Osteoblast (primary cell): Measurements from ENCODE around the gene PIGN. TPM values are rescaled to one million over a fixed set of nuclear protein-coding genes. Genes with fewer than 3 reads are reported as not detected.

ENCODE experiments used
- DNase-seq: peaks from one replicate; pipeline ENCODE4 v3.0.0; 2011; ENCODE audit warnings: low spot score, mixed read lengths; ENCODE audit not compliant: insufficient read length; ENCODE audit errors: missing footprints
- H2AFZ ChIP-seq: 2 replicates; pipeline ENCODE4 v1.6.0; 2011; ENCODE audit warnings: mild to moderate bottlenecking, low read length
- H3K27ac ChIP-seq: 2 replicates; pipeline ENCODE4 v1.5.1; 2011; ENCODE audit warnings: mild to moderate bottlenecking, low read depth, low read length, moderate library complexity
- H3K27me3 ChIP-seq: 2 replicates; pipeline ENCODE4 v1.6.0; 2012; ENCODE audit warnings: mild to moderate bottlenecking, control low read depth, inconsistent platforms, low read length, moderate library complexity; ENCODE audit not compliant: insufficient read depth
- H3K36me3 ChIP-seq: 2 replicates; pipeline ENCODE4 v1.5.1; 2011; ENCODE audit warnings: mild to moderate bottlenecking, low read length, control low read depth, moderate library complexity; ENCODE audit not compliant: insufficient read depth
- H3K4me1 ChIP-seq: 2 replicates; pipeline ENCODE4 v1.5.1; 2011; ENCODE audit warnings: mild to moderate bottlenecking, low read length, control low read depth, moderate library complexity; ENCODE audit not compliant: insufficient read depth
- H3K4me2 ChIP-seq: 2 replicates; pipeline ENCODE4 v1.6.0; 2011; ENCODE audit warnings: mild to moderate bottlenecking, low read length; ENCODE audit not compliant: insufficient read depth
- H3K4me3 ChIP-seq: fragments of 200-600 bp; sonication (generic); 3 replicates; pipeline ENCODE4 v1.5.1; 2012; ENCODE audit warnings: mild to moderate bottlenecking, low read length, inconsistent platforms; ENCODE audit not compliant: insufficient read depth
- H3K79me2 ChIP-seq: 2 replicates; pipeline ENCODE4 v1.6.0; 2012; ENCODE audit warnings: mild to moderate bottlenecking, low read length, control low read depth, inconsistent platforms; ENCODE audit not compliant: insufficient read depth
- H3K9me3 ChIP-seq: 2 replicates; pipeline ENCODE4 v1.5.1; 2011; ENCODE audit warnings: low read depth, low read length, control low read depth
- H4K20me1 ChIP-seq: 2 replicates; pipeline ENCODE4 v1.6.0; 2012; ENCODE audit warnings: mild to moderate bottlenecking, low read length, control low read depth; ENCODE audit not compliant: insufficient read depth
- total RNA-seq: library from RNA; depleted of rRNA; stranded (reverse); fragments of >200 nt; gene quantifications from 2 replicates; pipeline ENCODE4 v1.2.3, GENCODE V29; 2012
- TF ChIP-seq, protein P1 (sequence below): IDR thresholded peaks from 2 replicates; pipeline ENCODE4 v1.5.1; 2011; ENCODE audit warnings: mild to moderate bottlenecking, low read depth, low read length, moderate library complexity; ENCODE audit errors: extremely low read depth

The PIGN gene
- total RNA-seq, 1 donor = 44.2 TPM

DNA sequence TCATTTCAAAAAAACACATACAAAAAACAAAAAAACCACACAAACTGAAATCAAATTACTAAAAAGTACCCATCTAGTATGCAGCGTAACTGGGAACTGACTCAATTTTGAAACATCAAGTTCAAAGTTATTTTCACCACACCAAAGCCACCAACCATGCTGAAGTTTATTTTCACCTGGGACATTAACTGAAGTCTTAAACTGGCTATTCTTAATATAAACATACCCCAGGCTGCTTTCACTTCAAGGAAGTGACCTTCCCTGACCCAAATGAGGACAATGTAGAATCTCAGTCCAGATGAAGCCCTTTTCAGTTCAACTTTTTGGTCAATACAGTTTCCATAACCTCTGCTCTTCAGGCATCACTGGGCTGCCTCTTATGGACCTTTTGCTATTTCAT lies 84.6 kb downstream of the PIGN start:
- no peak overlapping the region for H3K27ac ChIP-seq
- no peak overlapping the region for H3K4me3 ChIP-seq
- H3K4me2 ChIP-seq = no peak overlapping the region
- H3K36me3 ChIP-seq = no peaks in the 10 kb centered on the region
- H3K79me2 ChIP-seq = no peaks in the 10 kb centered on the region
- no peak overlapping the region for H2AFZ ChIP-seq
- TF ChIP-seq, protein P1, sequence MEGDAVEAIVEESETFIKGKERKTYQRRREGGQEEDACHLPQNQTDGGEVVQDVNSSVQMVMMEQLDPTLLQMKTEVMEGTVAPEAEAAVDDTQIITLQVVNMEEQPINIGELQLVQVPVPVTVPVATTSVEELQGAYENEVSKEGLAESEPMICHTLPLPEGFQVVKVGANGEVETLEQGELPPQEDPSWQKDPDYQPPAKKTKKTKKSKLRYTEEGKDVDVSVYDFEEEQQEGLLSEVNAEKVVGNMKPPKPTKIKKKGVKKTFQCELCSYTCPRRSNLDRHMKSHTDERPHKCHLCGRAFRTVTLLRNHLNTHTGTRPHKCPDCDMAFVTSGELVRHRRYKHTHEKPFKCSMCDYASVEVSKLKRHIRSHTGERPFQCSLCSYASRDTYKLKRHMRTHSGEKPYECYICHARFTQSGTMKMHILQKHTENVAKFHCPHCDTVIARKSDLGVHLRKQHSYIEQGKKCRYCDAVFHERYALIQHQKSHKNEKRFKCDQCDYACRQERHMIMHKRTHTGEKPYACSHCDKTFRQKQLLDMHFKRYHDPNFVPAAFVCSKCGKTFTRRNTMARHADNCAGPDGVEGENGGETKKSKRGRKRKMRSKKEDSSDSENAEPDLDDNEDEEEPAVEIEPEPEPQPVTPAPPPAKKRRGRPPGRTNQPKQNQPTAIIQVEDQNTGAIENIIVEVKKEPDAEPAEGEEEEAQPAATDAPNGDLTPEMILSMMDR = no peak
- H4K20me1 ChIP-seq = no peaks in the 10 kb centered on the region
- DNase-seq = no peak
- H3K9me3 ChIP-seq = no peaks in the 10 kb centered on the region
- H3K27me3 ChIP-seq = no peaks in the 10 kb centered on the region
- H3K4me1 ChIP-seq = peaks cover 10% of the 10 kb centered on the region

DNA sequence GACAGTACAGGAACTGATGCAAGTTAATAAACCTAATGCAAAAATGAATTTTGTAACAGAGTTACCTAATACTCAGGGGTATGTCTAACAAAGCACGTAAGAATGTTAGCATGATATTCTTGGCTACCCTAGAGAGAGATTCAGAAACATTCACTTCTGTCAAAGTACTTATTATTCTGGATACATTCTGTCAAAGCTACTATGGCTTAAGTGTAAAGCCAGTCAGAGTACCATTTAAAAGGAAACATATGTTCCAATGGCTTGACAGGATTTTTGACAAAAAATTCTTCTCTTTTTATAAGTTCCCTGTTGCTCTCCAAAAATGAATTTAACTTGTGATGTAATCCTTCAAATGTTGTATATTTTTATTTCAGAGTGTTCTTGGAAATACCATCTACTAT lies 85.5 kb downstream of the PIGN start:
- Histone ChIP-seq H2AFZ (no peak overlapping the region), H3K27ac (no peak overlapping the region), H3K4me2 (peak overlapping the region; percentile 14), H3K79me2 (no peaks in the 10 kb centered on the region), H3K27me3 (no peaks in the 10 kb centered on the region), H3K9me3 (no peaks in the 10 kb centered on the region), H3K4me1 (peaks cover 10% of the 10 kb centered on the region), H3K4me3 (no peak overlapping the region), H3K36me3 (no peaks in the 10 kb centered on the region), H4K20me1 (no peaks in the 10 kb centered on the region)
- TF ChIP-seq, protein P1 = no peak
- peak; percentile 3 for DNase-seq

DNA sequence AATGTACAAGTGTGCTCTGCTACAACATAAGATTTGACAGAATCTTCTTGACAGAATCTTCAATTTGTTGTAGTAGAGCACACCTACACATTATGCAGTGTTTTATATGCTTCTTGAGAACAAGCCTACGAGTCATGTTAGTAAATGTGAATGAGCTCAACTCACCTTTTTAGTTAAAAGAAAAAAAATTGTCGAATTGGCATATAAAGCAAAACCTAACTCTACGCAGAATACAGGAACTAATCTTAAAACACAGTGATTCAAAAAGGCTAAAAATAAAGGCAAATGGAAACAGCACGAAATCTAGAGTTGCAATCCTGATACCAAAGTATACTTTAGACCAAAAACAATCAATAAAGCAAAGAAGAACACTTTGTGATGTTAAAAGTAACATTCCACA lies 87.9 kb downstream of the PIGN start:
- Histone ChIP-seq H4K20me1 (no peaks in the 10 kb centered on the region), H3K27me3 (no peaks in the 10 kb centered on the region), H2AFZ (no peak overlapping the region), H3K9me3 (no peaks in the 10 kb centered on the region), H3K4me2 (no peak overlapping the region), H3K79me2 (no peaks in the 10 kb centered on the region), H3K27ac (no peak overlapping the region), H3K36me3 (no peaks in the 10 kb centered on the region), H3K4me3 (no peak overlapping the region), H3K4me1 (peaks cover 5% of the 10 kb centered on the region)
- TF ChIP-seq, protein P1 = no peak
- no peak for DNase-seq

DNA sequence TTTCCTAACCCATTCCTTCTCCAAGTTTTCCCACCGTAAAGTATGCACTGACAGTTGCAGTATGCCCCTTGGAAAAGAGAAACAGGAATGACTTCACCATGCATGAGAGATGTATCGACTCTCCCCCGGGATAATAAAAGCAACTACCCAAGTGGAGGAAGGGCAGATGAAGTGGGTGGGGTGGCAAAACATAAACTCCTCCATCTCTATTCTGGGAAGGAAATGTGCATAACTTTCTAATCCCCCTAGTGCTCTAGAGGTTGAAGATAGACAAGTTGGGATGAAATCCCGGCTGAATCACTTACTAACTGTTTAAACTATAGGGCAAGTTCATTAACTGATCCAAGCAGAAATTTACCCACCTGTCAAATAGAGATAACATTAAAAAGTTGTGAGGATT lies 89.2 kb downstream of the PIGN start:
- Histone ChIP-seq H3K9me3 (no peaks in the 10 kb centered on the region), H4K20me1 (no peaks in the 10 kb centered on the region), H3K27me3 (no peaks in the 10 kb centered on the region), H3K4me2 (no peak overlapping the region), H3K79me2 (no peaks in the 10 kb centered on the region), H3K4me1 (peaks cover 5% of the 10 kb centered on the region), H3K4me3 (no peak overlapping the region), H2AFZ (no peak overlapping the region), H3K27ac (no peak overlapping the region), H3K36me3 (no peaks in the 10 kb centered on the region)
- TF ChIP-seq, protein P1 = no peak
- DNase-seq = peak; percentile 1
